ENCODE data around the gene SEL1L2.

SEL1L2 gene

DNA sequence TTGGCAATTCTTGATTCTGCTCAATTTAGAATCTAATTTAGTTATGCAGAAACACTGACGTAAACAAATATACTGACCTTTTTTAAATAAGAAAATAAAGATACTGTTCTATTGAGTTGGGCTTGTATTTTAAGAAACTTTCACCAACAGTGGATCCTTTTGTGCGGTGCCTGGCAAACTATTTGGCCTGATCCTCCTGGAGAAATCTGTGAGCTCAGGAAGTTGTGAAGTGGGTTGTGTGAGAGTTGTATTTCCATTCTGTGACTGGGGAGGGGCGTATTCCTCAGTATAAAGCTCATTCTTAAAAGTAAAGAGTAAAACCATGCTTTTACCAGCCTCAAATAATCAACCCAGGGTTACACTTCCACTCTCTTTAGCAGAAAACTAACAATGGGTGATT, 85.6 kb downstream of the SEL1L2 start:
- TF ChIP-seq, protein P1, sequence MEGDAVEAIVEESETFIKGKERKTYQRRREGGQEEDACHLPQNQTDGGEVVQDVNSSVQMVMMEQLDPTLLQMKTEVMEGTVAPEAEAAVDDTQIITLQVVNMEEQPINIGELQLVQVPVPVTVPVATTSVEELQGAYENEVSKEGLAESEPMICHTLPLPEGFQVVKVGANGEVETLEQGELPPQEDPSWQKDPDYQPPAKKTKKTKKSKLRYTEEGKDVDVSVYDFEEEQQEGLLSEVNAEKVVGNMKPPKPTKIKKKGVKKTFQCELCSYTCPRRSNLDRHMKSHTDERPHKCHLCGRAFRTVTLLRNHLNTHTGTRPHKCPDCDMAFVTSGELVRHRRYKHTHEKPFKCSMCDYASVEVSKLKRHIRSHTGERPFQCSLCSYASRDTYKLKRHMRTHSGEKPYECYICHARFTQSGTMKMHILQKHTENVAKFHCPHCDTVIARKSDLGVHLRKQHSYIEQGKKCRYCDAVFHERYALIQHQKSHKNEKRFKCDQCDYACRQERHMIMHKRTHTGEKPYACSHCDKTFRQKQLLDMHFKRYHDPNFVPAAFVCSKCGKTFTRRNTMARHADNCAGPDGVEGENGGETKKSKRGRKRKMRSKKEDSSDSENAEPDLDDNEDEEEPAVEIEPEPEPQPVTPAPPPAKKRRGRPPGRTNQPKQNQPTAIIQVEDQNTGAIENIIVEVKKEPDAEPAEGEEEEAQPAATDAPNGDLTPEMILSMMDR (IDR thresholded peaks at IDR 0.05): no peak

DNA sequence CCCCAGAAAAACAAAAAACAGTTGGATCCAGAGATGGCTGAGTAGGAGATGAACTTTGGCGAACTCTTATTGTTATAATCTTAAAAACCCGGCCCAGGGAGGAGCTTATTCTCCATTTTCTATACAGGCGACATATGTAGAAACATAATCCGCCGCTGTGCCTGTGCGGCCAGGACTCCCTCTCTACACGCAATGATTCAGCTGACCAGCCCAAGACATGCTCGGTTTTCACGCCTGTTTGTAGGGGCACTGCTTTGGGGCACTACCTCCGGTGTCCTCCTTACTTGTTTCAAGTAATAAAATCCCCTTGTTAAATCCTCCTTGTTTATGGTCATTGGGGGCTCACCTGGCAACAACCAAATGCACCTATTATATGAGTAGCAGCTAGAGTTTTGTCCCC, 89.9 kb downstream of the SEL1L2 start:
- TF ChIP-seq, protein P1 (IDR thresholded peaks at IDR 0.05): no peak

DNA sequence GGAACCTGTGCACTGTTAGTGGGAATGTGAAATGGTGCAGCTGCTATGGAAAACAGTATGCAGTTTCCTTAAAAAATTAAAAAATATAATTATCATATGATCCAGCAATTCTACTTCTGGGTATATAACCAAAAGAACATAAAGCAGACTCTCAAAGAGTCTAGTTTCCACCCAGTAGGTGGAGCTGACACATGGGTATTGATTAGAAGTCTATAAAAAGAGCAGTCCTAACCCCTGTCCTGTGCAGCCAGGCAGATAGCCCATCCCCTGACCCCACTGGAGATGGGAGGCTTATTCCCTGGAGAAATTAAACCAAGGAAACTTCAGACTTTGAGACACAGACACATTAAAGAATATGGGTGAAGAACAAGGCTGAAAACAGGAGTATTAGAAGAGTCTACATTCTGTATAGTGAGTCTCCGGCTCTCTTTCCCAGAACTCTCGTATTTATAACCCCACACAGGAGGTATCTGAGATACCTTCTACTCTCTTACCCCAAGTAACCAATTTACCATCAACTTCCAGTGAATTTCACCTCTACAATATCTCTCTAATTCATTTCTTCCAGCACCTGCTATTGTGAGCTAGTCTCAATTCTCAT, 92.3 kb downstream of the SEL1L2 start:
- TF ChIP-seq, protein P1 (IDR thresholded peaks at IDR 0.05): peak; percentile 44

DNA sequence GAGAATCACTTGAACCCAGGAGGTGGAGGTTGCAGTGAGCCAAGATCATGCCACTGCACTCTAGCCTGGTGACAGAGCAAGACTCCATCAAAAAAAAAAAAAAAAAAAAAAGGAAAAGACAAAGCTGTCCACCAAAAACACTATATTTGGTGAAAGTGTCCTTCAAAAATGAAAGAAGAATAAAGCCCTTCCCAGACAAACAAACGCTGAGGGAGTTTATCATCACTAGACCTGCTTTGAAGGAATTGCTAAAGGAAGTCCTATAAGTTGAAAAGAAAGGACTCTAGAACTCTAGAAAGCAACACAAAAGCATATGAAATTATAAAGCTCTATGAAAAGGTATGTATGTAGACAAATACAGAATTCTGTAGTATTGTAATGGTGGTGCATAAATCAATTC, 98.8 kb downstream of the SEL1L2 start:
- TF ChIP-seq, protein P1 (IDR thresholded peaks at IDR 0.05): no peak

DNA sequence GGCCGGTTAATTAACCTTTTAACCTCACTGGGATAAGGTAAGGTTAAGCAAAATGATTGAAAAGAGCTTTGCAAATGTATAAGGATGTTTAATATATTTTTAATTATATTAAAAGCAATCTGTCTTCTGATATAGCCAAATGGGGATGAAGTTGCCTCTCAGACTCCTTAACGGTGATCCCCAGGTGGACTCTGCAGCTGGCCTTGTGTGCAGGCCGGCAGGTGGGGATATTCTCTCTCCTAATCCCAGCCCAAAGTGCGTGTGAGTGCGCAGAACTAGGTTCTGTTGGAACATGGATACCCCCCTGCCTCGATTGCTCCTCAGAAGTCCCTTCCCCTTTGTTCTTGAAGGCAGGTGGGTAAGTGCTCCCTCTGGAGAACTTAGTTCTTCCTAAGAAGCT, 105.6 kb downstream of the SEL1L2 start:
- TF ChIP-seq, protein P1 (IDR thresholded peaks at IDR 0.05): no peak

DNA sequence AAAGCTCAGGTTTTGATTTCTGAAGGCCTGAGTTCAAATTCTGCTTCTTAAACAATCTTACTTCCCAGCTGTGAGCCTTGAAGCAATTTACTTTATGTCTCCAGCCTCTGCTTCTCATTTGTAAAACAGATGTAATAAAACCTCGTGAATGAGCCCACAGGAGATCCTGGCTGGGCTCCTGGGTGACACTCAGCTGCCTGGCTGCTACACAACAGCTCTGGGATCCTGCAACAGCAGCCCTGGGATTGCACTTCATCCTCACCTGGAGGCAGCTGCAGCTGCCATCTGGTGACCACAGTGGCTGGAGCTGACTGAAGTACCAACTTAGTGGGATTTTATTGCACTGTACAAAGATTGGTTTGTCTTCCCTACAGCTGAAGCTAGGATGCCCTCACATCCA, 107.0 kb downstream of the SEL1L2 start:
- TF ChIP-seq, protein P1 (IDR thresholded peaks at IDR 0.05): no peak

DNA sequence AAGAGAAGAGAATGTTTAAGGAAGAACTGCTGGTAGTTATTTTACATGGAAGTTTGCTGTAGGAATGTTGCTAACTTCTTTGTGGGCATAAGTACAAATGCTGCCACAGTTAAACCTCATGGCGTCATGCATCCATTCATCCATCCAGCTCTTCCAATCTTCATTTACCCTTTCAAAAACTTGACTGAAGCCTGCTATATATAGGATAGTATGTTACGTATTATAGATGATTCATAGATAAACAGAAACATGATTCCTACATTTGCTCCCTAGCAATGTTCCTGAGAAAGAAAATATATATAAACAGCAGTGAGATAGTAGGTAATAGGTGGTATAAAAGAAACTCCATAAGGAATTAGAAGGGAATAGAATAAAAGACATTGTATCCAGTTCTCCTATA, 111.8 kb downstream of the SEL1L2 start:
- TF ChIP-seq, protein P1 (IDR thresholded peaks at IDR 0.05): no peak

DNA sequence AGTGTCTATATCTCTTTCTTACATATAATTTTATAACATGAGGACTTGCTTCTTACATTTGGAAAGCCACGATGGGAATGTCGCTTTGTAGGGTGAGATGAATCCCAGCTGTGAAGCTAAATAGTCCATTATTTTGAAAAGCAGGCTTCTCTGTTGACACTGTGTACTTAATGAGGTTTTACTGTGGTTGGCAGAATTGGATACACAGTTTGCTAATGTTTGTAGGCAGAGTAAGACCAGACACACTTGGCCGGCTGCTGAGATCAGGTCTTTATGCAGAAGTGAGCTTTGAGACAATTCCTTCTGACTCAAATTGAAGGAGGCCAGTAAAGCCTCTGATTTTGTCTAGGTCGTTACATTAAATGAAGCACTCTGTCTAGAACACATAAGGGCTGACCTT, 112.6 kb downstream of the SEL1L2 start:
- TF ChIP-seq, protein P1 (IDR thresholded peaks at IDR 0.05): no peak
